ACC112 (cell line): ENCODE data around the gene FNDC1.

Source experiments
- H2AFZ ChIP-seq: fragments of 200-600 bp; sonication (generic); one replicate; pipeline ENCODE4 v1.6.0; 2017; ENCODE audit warnings: antibody characterized with exemption, low read length; ENCODE audit not compliant: unreplicated experiment
- H3K27ac ChIP-seq: fragments of 200-600 bp; sonication (generic); 2 replicates; pipeline ENCODE4 v1.5.1; 2014; ENCODE audit warnings: low read depth, mild to moderate bottlenecking, antibody characterized with exemption, low read length, moderate library complexity
- H3K27me3 ChIP-seq: fragments of 200-600 bp; sonication (generic); 2 replicates; pipeline ENCODE4 v1.6.1; 2014; ENCODE audit warnings: mild to moderate bottlenecking, antibody characterized with exemption, low read length, moderate library complexity, mixed read lengths; ENCODE audit not compliant: insufficient read depth
- H3K36me3 ChIP-seq: fragments of 200-600 bp; sonication (generic); 2 replicates; pipeline ENCODE4 v1.6.1; 2016; ENCODE audit warnings: mild to moderate bottlenecking, antibody characterized with exemption, low read length, moderate library complexity, mixed read lengths; ENCODE audit not compliant: insufficient read depth
- H3K4me1 ChIP-seq: fragments of 200-600 bp; sonication (generic); one replicate; pipeline ENCODE4 v1.6.1; 2016; ENCODE audit warnings: low read length, mixed read lengths; ENCODE audit not compliant: insufficient read depth, unreplicated experiment, control insufficient read depth
- H3K4me3 ChIP-seq: fragments of 200-600 bp; sonication (generic); 2 replicates; pipeline ENCODE4 v1.5.1; 2014; ENCODE audit warnings: mild to moderate bottlenecking, low read depth, low read length
- H3K79me2 ChIP-seq: fragments of 200-600 bp; sonication (generic); one replicate; pipeline ENCODE4 v1.6.0; 2016; ENCODE audit warnings: low read length; ENCODE audit not compliant: control insufficient read depth, unreplicated experiment, insufficient read depth

The FNDC1 gene

DNA sequence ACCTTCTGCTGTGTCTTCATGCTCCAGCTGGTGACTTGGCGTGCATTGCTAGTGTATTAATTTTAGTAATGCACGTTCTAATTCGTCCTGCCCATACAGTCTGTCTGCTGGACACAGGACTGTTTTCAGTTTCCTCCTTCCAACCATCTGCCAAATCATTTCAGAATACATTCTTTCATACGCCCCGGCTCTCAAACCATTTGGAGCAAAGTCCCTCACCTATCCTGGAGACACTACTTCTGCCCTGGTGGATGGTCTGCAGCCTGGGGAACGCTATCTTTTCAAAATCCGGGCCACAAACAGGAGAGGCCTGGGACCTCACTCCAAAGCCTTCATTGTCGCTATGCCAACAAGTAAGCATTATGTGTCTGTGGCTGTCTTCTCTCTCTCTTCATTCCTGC lies 60.5 kb downstream of the FNDC1 start:
- Histone ChIP-seq H3K4me1 (no peaks in the 10 kb centered on the region), H3K27me3 (no peaks in the 10 kb centered on the region), H3K79me2 (no peaks in the 10 kb centered on the region), H3K27ac (no peak overlapping the region), H3K36me3 (no peaks in the 10 kb centered on the region), H2AFZ (no peak overlapping the region), H3K4me3 (no peak overlapping the region)

GRCh38 chr6:159232106-159232645 lies 63.0 kb downstream of the FNDC1 start:
- H2AFZ ChIP-seq, result no peak overlapping the region
- no peak overlapping the region for H3K27ac ChIP-seq
- no peaks in the 10 kb centered on the region for H3K4me1 ChIP-seq
- H3K79me2 ChIP-seq, result no peaks in the 10 kb centered on the region
- H3K27me3 ChIP-seq, result no peaks in the 10 kb centered on the region
- H3K4me3 ChIP-seq, result no peak overlapping the region
- no peaks in the 10 kb centered on the region for H3K36me3 ChIP-seq

DNA sequence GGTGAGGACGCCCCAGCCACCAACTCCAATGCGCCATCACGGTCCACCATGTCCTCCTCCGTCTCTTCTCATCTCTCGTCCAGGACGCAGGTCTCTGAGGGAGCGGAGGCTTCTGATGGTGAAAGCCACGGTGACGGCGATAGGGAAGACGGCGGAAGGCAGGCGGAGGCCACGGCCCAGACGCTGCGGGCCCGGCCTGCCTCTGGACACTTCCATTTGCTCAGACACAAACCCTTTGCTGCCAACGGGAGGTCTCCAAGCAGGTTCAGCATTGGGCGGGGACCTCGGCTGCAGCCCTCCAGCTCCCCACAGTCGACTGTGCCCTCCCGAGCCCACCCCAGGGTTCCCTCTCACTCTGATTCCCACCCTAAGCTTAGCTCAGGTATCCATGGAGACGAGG lies 63.6 kb downstream of the FNDC1 start:
- Histone ChIP-seq H3K79me2 (no peaks in the 10 kb centered on the region), H3K36me3 (no peaks in the 10 kb centered on the region), H3K27ac (no peak overlapping the region), H3K4me1 (no peaks in the 10 kb centered on the region), H2AFZ (no peak overlapping the region), H3K4me3 (no peak overlapping the region), H3K27me3 (no peaks in the 10 kb centered on the region)

GRCh38 chr6:159233365-159234101 lies 64.3 kb downstream of the FNDC1 start:
- H3K4me3 ChIP-seq, result no peak overlapping the region
- H3K79me2 ChIP-seq, result no peaks in the 10 kb centered on the region
- no peaks in the 10 kb centered on the region for H3K27me3 ChIP-seq
- H2AFZ ChIP-seq, result no peak overlapping the region
- H3K27ac ChIP-seq, result no peak overlapping the region
- no peaks in the 10 kb centered on the region for H3K4me1 ChIP-seq
- H3K36me3 ChIP-seq, result no peaks in the 10 kb centered on the region

GRCh38 chr6:159234102-159234553 lies 64.9 kb downstream of the FNDC1 start:
- no peak overlapping the region for H2AFZ ChIP-seq
- H3K27me3 ChIP-seq, result no peaks in the 10 kb centered on the region
- no peak overlapping the region for H3K4me3 ChIP-seq
- H3K36me3 ChIP-seq, result no peaks in the 10 kb centered on the region
- H3K79me2 ChIP-seq, result no peaks in the 10 kb centered on the region
- H3K4me1 ChIP-seq, result no peaks in the 10 kb centered on the region
- H3K27ac ChIP-seq, result no peak overlapping the region

- H3K79me2 ChIP-seq, result no peaks in the 10 kb centered on the region
- H3K4me1 ChIP-seq, result no peaks in the 10 kb centered on the region
- H3K27me3 ChIP-seq, result no peaks in the 10 kb centered on the region
- no peak overlapping the region for H3K27ac ChIP-seq
- H3K4me3 ChIP-seq, result no peak overlapping the region
- H3K36me3 ChIP-seq, result no peaks in the 10 kb centered on the region
- no peak overlapping the region for H2AFZ ChIP-seq
These were observed 69.8 kb downstream of the FNDC1 start for GRCh38 chr6:159238920-159239558.

GRCh38 chr6:159249128-159249527 lies 79.9 kb downstream of the FNDC1 start:
- H2AFZ ChIP-seq, result no peak overlapping the region
- H3K27me3 ChIP-seq, result no peaks in the 10 kb centered on the region
- H3K36me3 ChIP-seq, result no peaks in the 10 kb centered on the region
- no peak overlapping the region for H3K27ac ChIP-seq
- no peak overlapping the region for H3K4me3 ChIP-seq
- H3K79me2 ChIP-seq, result no peaks in the 10 kb centered on the region
- no peaks in the 10 kb centered on the region for H3K4me1 ChIP-seq

GRCh38 chr6:159249752-159250151 lies 80.6 kb downstream of the FNDC1 start:
- no peaks in the 10 kb centered on the region for H3K36me3 ChIP-seq
- H3K4me1 ChIP-seq, result no peaks in the 10 kb centered on the region
- no peak overlapping the region for H3K4me3 ChIP-seq
- H3K27ac ChIP-seq, result no peak overlapping the region
- no peaks in the 10 kb centered on the region for H3K27me3 ChIP-seq
- no peak overlapping the region for H2AFZ ChIP-seq
- no peaks in the 10 kb centered on the region for H3K79me2 ChIP-seq

- no peak overlapping the region for H3K4me3 ChIP-seq
- no peaks in the 10 kb centered on the region for H3K79me2 ChIP-seq
- no peak overlapping the region for H2AFZ ChIP-seq
- no peaks in the 10 kb centered on the region for H3K36me3 ChIP-seq
- no peak overlapping the region for H3K27ac ChIP-seq
- H3K27me3 ChIP-seq, result no peaks in the 10 kb centered on the region
- H3K4me1 ChIP-seq, result no peaks in the 10 kb centered on the region
These were observed 81.4 kb downstream of the FNDC1 start for GRCh38 chr6:159250633-159251032.

DNA sequence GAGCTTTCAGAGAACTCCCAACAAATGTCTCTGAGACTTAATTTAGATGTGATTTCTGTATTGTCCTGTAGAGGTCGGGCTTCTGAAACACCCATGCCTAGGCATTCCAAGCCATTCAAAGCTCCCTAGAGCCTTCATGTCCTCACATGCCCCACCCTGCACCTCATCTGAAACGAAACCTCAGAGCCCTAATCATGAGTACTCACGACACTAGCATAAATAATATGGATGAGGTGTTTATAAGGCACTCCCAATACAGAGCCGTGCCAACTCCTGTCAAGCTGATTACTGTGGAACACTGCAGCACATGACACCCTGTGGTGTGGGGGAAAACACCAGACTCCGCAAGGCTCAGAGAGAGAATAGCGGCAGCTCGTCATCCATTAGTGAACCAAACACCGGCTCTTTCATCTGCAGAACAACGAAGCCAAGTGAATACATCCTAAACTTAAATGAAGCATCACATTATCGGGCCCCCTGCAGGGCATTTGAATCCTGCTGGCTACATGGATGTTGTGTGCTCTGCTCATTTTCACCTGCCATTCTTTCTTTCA lies 83.8 kb downstream of the FNDC1 start:
- no peaks in the 10 kb centered on the region for H3K4me1 ChIP-seq
- H3K27ac ChIP-seq, result no peak overlapping the region
- no peaks in the 10 kb centered on the region for H3K79me2 ChIP-seq
- H3K36me3 ChIP-seq, result no peaks in the 10 kb centered on the region
- no peak overlapping the region for H2AFZ ChIP-seq
- no peaks in the 10 kb centered on the region for H3K27me3 ChIP-seq
- H3K4me3 ChIP-seq, result no peak overlapping the region

- Histone ChIP-seq H3K36me3 (no peaks in the 10 kb centered on the region), H3K27ac (no peak overlapping the region), H3K27me3 (no peaks in the 10 kb centered on the region), H3K4me1 (no peaks in the 10 kb centered on the region), H3K79me2 (no peaks in the 10 kb centered on the region), H3K4me3 (no peak overlapping the region), H2AFZ (no peak overlapping the region)
These were observed 85.0 kb downstream of the FNDC1 start for GRCh38 chr6:159254186-159254585.
